Stomach (tissue), 9 donors: ENCODE data around the gene GALNT18. TPM values are rescaled to one million over a fixed set of nuclear protein-coding genes. Genes with fewer than 3 reads are reported as not detected.

ENCODE experiments used
- DNase-seq, 2 donors: peaks; one replicate each; pipeline versions ENCODE4 v3.0.0 to v3.0.0-alpha.2; 2013 to 2019
- H3K27ac ChIP-seq, 5 donors: fragments of 200-600 bp in 4 of 5; sonication (generic) in 4 of 5; one replicate each; pipeline ENCODE4 v1.5.1; 2013 to 2019; ENCODE audit warnings: mild to moderate bottlenecking in 1 of 5, moderate library complexity in 1 of 5
- H3K27me3 ChIP-seq, 3 donors: fragments of 200-600 bp; sonication (generic); one replicate each; pipeline ENCODE4 v1.5.1; 2017 to 2019; ENCODE audit warnings: mixed run types in 1 of 3
- H3K36me3 ChIP-seq, 4 donors: fragments of 200-600 bp; sonication (generic); 1 replicate in 3 of 4; 2 replicates in 1 of 4; pipeline ENCODE4 v1.5.1; 2016 to 2019
- H3K4me1 ChIP-seq, 4 donors: fragments of 200-600 bp; sonication (generic); one replicate each; pipeline ENCODE4 v1.5.1; 2016 to 2019
- H3K4me3 ChIP-seq, 4 donors: fragments of 200-600 bp; sonication (generic) in 3 of 4; one replicate each; pipeline ENCODE4 v1.5.1; 2016 to 2019; ENCODE audit warnings: mild to moderate bottlenecking in 1 of 4
- H3K9me3 ChIP-seq, 4 donors: fragments of 200-600 bp; sonication (generic); one replicate each; pipeline ENCODE4 v1.5.1; 2016 to 2019
- EP300 ChIP-seq: sonication (generic); formaldehyde crosslinking; IDR thresholded peaks from one replicate; pipeline ENCODE4 v1.6.1; 2017; ENCODE audit warnings: antibody characterized with exemption
- POLR2A ChIP-seq, 4 donors: fragments of 450-650 bp; IDR thresholded peaks; one replicate each; pipeline ENCODE4 v1.6.1; 2016; ENCODE audit warnings: antibody characterized with exemption in 4 of 4, control low read depth in 2 of 4, mild to moderate bottlenecking in 1 of 4, moderate library complexity in 1 of 4
- POLR2AphosphoS5 ChIP-seq, 3 donors: sonication (generic); formaldehyde crosslinking; IDR thresholded peaks; one replicate each; pipeline ENCODE4 v1.6.1; 2016; ENCODE audit warnings: antibody characterized with exemption in 3 of 3
- WGBS, 5 donors: extraction: QIAGEN DNeasy Blood & Tissue Kit in 3 of 5; methylation state at CpG; one replicate each; pipeline versions ENCODE4 v1.1.5 to v1.1.7; 2013 to 2018; 5-methylcytosine and 5-hydroxymethylcytosine counted together
- intact Hi-C: fragments of 100-400 bp; cut with DNase I; formaldehyde crosslinking; loops from one replicate; pipeline ENCODE4 v1.15.1; 2023; ENCODE audit warnings: low total_unique reads
- polyA plus RNA-seq, 3 donors: library from polyadenylated mRNA; stranded (reverse); fragments of 200-250 nt; gene quantifications; one replicate each; pipeline ENCODE4 v1.2.3, GENCODE V29; 2013
- total RNA-seq, 5 donors: library from RNA; depleted of rRNA; stranded (reverse); fragments of >200 nt; gene quantifications; one replicate each; pipeline versions ENCODE4 v1.1.0 to v1.2.3, GENCODE V29; 2014 to 2016
- TF ChIP-seq, protein P1 (sequence below), 7 experiments: fragments of 450-650 bp in 4 of 7; fragments of 200-600 bp in 3 of 7; sonication (generic) in 3 of 7; IDR thresholded peaks; one replicate each; pipeline ENCODE4 v1.5.1; 2016 to 2019; ENCODE audit warnings: antibody characterized with exemption in 7 of 7, control low read depth in 2 of 7, mild to moderate bottlenecking in 1 of 7
- donor health status: healthy with polysubstance abuse.
- donor health status: Bipolar disorder and iron deficiency.
- donor health status: healthy.

Gene GALNT18
- total and polyA plus RNA-seq, 8 donors, result 0.58 to 16.1 (median 2.7) TPM

GRCh38 chr11:11476971-11477645 lies 144.7 kb downstream of the GALNT18 start:
- Histone ChIP-seq H3K36me3 (no peaks in the 10 kb centered on the region), H3K27ac (no peak overlapping the region), H3K4me1 (no peaks in the 10 kb centered on the region), H3K4me3 (no peak overlapping the region), H3K27me3 (peaks cover 0 to 3% (median 0%) of the 10 kb centered on the region in 3 donors), H3K9me3 (no peaks in the 10 kb centered on the region)
- no peak for TF ChIP-seq POLR2A (IDR thresholded peaks at IDR 0.05)
- no peak for TF ChIP-seq POLR2AphosphoS5 (IDR thresholded peaks at IDR 0.05)
- TF ChIP-seq, protein P1, sequence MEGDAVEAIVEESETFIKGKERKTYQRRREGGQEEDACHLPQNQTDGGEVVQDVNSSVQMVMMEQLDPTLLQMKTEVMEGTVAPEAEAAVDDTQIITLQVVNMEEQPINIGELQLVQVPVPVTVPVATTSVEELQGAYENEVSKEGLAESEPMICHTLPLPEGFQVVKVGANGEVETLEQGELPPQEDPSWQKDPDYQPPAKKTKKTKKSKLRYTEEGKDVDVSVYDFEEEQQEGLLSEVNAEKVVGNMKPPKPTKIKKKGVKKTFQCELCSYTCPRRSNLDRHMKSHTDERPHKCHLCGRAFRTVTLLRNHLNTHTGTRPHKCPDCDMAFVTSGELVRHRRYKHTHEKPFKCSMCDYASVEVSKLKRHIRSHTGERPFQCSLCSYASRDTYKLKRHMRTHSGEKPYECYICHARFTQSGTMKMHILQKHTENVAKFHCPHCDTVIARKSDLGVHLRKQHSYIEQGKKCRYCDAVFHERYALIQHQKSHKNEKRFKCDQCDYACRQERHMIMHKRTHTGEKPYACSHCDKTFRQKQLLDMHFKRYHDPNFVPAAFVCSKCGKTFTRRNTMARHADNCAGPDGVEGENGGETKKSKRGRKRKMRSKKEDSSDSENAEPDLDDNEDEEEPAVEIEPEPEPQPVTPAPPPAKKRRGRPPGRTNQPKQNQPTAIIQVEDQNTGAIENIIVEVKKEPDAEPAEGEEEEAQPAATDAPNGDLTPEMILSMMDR (IDR thresholded peaks at IDR 0.05), result no peak
- no peak for DNase-seq
- WGBS, 5 donors, result 51 to 68% (median 57%) methylated on average over 4 of the region's 4 CpGs
- intact Hi-C loops, result no loop called here

GRCh38 chr11:11476499-11476898 lies 145.3 kb downstream of the GALNT18 start:
- no peak for DNase-seq
- 73 to 88% (median 79%) methylated on average over 2 of the region's 2 CpGs for WGBS, 5 donors
- no peaks in the 10 kb centered on the region for H3K9me3 ChIP-seq
- H3K36me3 ChIP-seq, result no peaks in the 10 kb centered on the region
- no peaks in the 10 kb centered on the region for H3K4me1 ChIP-seq
- H3K27ac ChIP-seq, result no peak overlapping the region
- peaks cover 0 to 3% (median 0%) of the 10 kb centered on the region in 3 donors for H3K27me3 ChIP-seq
- H3K4me3 ChIP-seq, result no peak overlapping the region
- intact Hi-C loops, result no loop called here
- TF ChIP-seq EP300 (no peak), POLR2A (IDR thresholded peaks at IDR 0.05) (no peak), POLR2AphosphoS5 (IDR thresholded peaks at IDR 0.05) (no peak)
- TF ChIP-seq, protein P1 (IDR thresholded peaks at IDR 0.05), result no peak

DNA sequence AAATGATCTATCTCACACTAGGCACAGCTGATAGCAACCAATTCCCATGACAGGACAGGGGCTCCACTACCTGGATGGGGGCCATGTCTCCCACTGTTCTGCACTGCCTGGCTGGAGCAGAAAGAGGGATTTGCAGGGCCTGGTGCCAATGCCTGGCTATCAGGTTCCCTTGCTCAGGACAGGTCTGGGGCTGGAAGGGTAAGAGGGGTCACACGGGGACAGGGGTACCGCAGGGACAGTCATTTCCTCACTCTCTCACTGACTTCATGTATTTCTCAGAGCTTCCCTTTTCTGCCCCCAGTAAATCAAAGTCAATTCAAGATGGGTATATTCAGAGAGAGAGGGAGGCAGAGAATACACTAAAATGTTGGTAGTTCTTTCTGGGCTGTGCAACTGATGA lies 149.7 kb downstream of the GALNT18 start:
- intact Hi-C loops, result no loop called here
- H3K27me3 ChIP-seq, result no peaks in the 10 kb centered on the region
- WGBS, 5 donors, result 55 to 86% (median 70%) methylated on average over 2 of the region's 2 CpGs
- H3K9me3 ChIP-seq, result no peaks in the 10 kb centered on the region
- no peaks in the 10 kb centered on the region for H3K4me1 ChIP-seq
- H3K36me3 ChIP-seq, result no peaks in the 10 kb centered on the region
- H3K27ac ChIP-seq, result no peak overlapping the region
- no peak overlapping the region for H3K4me3 ChIP-seq
- no peak for TF ChIP-seq POLR2AphosphoS5 (IDR thresholded peaks at IDR 0.05)
- no peak for TF ChIP-seq POLR2A (IDR thresholded peaks at IDR 0.05)
- TF ChIP-seq, protein P1 (IDR thresholded peaks at IDR 0.05), result no peak
- no peak for TF ChIP-seq EP300
- DNase-seq, result no peak

- DNase-seq, result no peak
- Histone ChIP-seq H3K4me1 (no peaks in the 10 kb centered on the region), H3K4me3 (no peak overlapping the region), H3K27ac (no peak overlapping the region), H3K27me3 (no peaks in the 10 kb centered on the region), H3K9me3 (no peaks in the 10 kb centered on the region), H3K36me3 (no peaks in the 10 kb centered on the region)
- no peak for TF ChIP-seq EP300
- TF ChIP-seq POLR2A (IDR thresholded peaks at IDR 0.05), result no peak
- no peak for TF ChIP-seq POLR2AphosphoS5 (IDR thresholded peaks at IDR 0.05)
- TF ChIP-seq, protein P1 (IDR thresholded peaks at IDR 0.05), result no peak
- 52 to 74% (median 58%) methylated on average over 4 of the region's 4 CpGs for WGBS, 5 donors
- intact Hi-C loops, result no loop called here
Measured at GRCh38 chr11:11471201-11471600, 150.6 kb downstream of the GALNT18 start.
